GM18868 (cell line): ENCODE results near the gene TRAFD1.

Experiments
- ATAC-seq: cut with Tn5 transposase; IDR thresholded peaks from one replicate; pipeline ENCODE4 v1.9.1; 2021; ENCODE audit warnings: mild to moderate bottlenecking, moderate library complexity; ENCODE audit not compliant: unreplicated experiment

TRAFD1 gene

GRCh38 chr12:112198120-112198733 is 72.9 kb downstream of the TRAFD1 start:
- no peak for ATAC-seq

GRCh38 chr12:112199136-112199535 is 73.8 kb downstream of the TRAFD1 start:
- no peak for ATAC-seq
